ENCODE results near the gene CIBAR2. TPM values are rescaled to one million over a fixed set of nuclear protein-coding genes. Genes with fewer than 3 reads are reported as not detected.

CIBAR2 gene
- total RNA-seq, 4 donors from 2014 or later = 0.79 TPM; not detected in 3

GRCh38 chr16:85148931-85149330 is 36.7 kb upstream of the CIBAR2 start:
- intact Hi-C loops (cut with DNase I; ENCODE audit: low total_unique reads) = no loop called here
- TF ChIP-seq EP300 (IDR thresholded peaks at IDR 0.05; ENCODE audit: low read depth) (no peak), POLR2AphosphoS5 (IDR thresholded peaks at IDR 0.05) (peak in 2 of 3 donors; percentile 26 to 46)
- Histone ChIP-seq H3K9me3 (no peaks in the 10 kb centered on the region), H3K4me3 (no peak overlapping the region), H3K4me1 (peaks cover 5 to 19% (median 12%) of the 10 kb centered on the region in 4 donors), H3K27me3 (no peaks in the 10 kb centered on the region), H3K36me3 (no peaks in the 10 kb centered on the region), H3K27ac (no peak overlapping the region)
- DNase-seq = no peak
- in situ Hi-C loops (cut with MboI; ENCODE audit: low pct_ligation_motif_present in 1 of 4, low pct_unique_long_range_greater_than_20kb in 1 of 4, low sequenced_read_pairs in 3 of 4) = no loop called here
- WGBS, 2 donors (ENCODE audit: low coverage in 1 of 2) = 33 to 35% methylated on average over 4 to 9 of the region's 9 CpGs

GRCh38 chr16:85146922-85147651 is 34.8 kb upstream of the CIBAR2 start:
- 67 to 68% methylated on average over 11 to 27 of the region's 27 CpGs for WGBS, 2 donors (ENCODE audit: low coverage in 1 of 2)
- intact Hi-C loops (cut with DNase I; ENCODE audit: low total_unique reads) = no loop called here

GRCh38 chr16:85146532-85146797 is 34.2 kb upstream of the CIBAR2 start:
- in situ Hi-C loops (cut with MboI; ENCODE audit: low pct_ligation_motif_present in 1 of 4, low pct_unique_long_range_greater_than_20kb in 1 of 4, low sequenced_read_pairs in 3 of 4) = no loop called here
- WGBS, 2 donors (ENCODE audit: low coverage in 1 of 2) = 80% methylated on average over 4 of the region's 4 CpGs; no CpG with 5 or more reads in 1 of the 2 donors
- Histone ChIP-seq H3K27ac (peak overlapping the region in 3 of 4 donors; percentile 33 to 48 (median 37)), H3K36me3 (no peaks in the 10 kb centered on the region), H3K9me3 (no peaks in the 10 kb centered on the region), H3K27me3 (no peaks in the 10 kb centered on the region), H3K4me1 (peaks cover 2 to 7% (median 5%) of the 10 kb centered on the region in 4 donors), H3K4me3 (no peak overlapping the region)
- intact Hi-C loops (cut with DNase I; ENCODE audit: low total_unique reads) = no loop called here
- DNase-seq = no peak
- TF ChIP-seq POLR2AphosphoS5 (IDR thresholded peaks at IDR 0.05) (no peak), CTCF (IDR thresholded peaks at IDR 0.05) (no peak), POLR2A (IDR thresholded peaks at IDR 0.05) (no peak), EP300 (IDR thresholded peaks at IDR 0.05; ENCODE audit: low read depth) (no peak)

More at GRCh38 chr16:85146922-85147651, 34.8 kb upstream of the CIBAR2 start:
- H3K4me3 ChIP-seq = no peak overlapping the region
- H3K9me3 ChIP-seq = no peaks in the 10 kb centered on the region
- no peaks in the 10 kb centered on the region for H3K27me3 ChIP-seq
- no peak for DNase-seq
- in situ Hi-C loops (cut with MboI; ENCODE audit: low pct_ligation_motif_present in 1 of 4, low pct_unique_long_range_greater_than_20kb in 1 of 4, low sequenced_read_pairs in 3 of 4) = no loop called here
- peak overlapping the region; percentile 23 to 48 (median 35) for H3K27ac ChIP-seq
- H3K4me1 ChIP-seq = peaks cover 5 to 14% (median 9%) of the 10 kb centered on the region in 4 donors
- H3K36me3 ChIP-seq = no peaks in the 10 kb centered on the region
- TF ChIP-seq POLR2A (IDR thresholded peaks at IDR 0.05) (no peak), POLR2AphosphoS5 (IDR thresholded peaks at IDR 0.05) (no peak), CTCF (IDR thresholded peaks at IDR 0.05) (no peak), EP300 (IDR thresholded peaks at IDR 0.05; ENCODE audit: low read depth) (no peak)

- no peaks in the 10 kb centered on the region for H3K9me3 ChIP-seq
- no peaks in the 10 kb centered on the region for H3K36me3 ChIP-seq
- no peaks in the 10 kb centered on the region for H3K27me3 ChIP-seq
- no peak overlapping the region for H3K4me3 ChIP-seq
- peaks cover 0 to 3% (median 1%) of the 10 kb centered on the region in 4 donors for H3K4me1 ChIP-seq
- no peak for TF ChIP-seq POLR2AphosphoS5 (IDR thresholded peaks at IDR 0.05)
- no peak for TF ChIP-seq EP300 (IDR thresholded peaks at IDR 0.05; ENCODE audit: low read depth)
- TF ChIP-seq POLR2A (IDR thresholded peaks at IDR 0.05) = no peak
- TF ChIP-seq CTCF (IDR thresholded peaks at IDR 0.05) = no peak
- DNase-seq = no peak
- WGBS, 2 donors (ENCODE audit: low coverage in 1 of 2) = 69 to 73% methylated on average over 11 to 19 of the region's 20 CpGs
- in situ Hi-C loops (cut with MboI; ENCODE audit: low pct_ligation_motif_present in 1 of 4, low pct_unique_long_range_greater_than_20kb in 1 of 4, low sequenced_read_pairs in 3 of 4) = no loop called here
- intact Hi-C loops (cut with DNase I; ENCODE audit: low total_unique reads) = no loop called here
- no peak overlapping the region for H3K27ac ChIP-seq
Measured at GRCh38 chr16:85145734-85146531, 33.7 kb upstream of the CIBAR2 start.
